HCT116 (cell line): ENCODE measurements around the gene UBE2D2. TPM values are rescaled to one million over a fixed set of nuclear protein-coding genes. Genes with fewer than 3 reads are reported as not detected.

Experiments used
- ATAC-seq: fragments of 200-7000 bp; cut with Tn5 transposase; 2 replicates; pipeline ENCODE4 v1.9.1; 2020; ENCODE audit warnings: mild to moderate bottlenecking, moderate library complexity
- BruUV-seq: library from RNA; stranded (reverse); fragments of 400-500 nt; replicated peaks from 2 replicates; lab custom pipeline; 2021; lab: Mats Ljungman, UMichigan
- CTCF ChIA-PET: fragments of 300-600 bp; sonication (Branson Sonifier 250); formaldehyde crosslinking; loops from one replicate; lab custom pipeline; 2021; ENCODE audit warnings: antibody characterized with exemption; lab: Charles Lee
- POLR2A ChIA-PET: fragments of 300-600, 350-600 bp; sonication (Branson Sonifier 250); formaldehyde crosslinking; loops from one replicate; lab custom pipeline; 2021; ENCODE audit warnings: antibody characterized with exemption; lab: Charles Lee
- RAD21 ChIA-PET, 2 experiments: fragments of 300-600 bp; sonication (Branson Sonifier 250); formaldehyde crosslinking; loops; one replicate each; lab custom pipeline; 2023; ENCODE audit warnings: low total read pairs in 2 of 2; ENCODE audit not compliant: uncharacterized antibody in 2 of 2, unreplicated experiment in 2 of 2, low non-redundant PET in 1 of 2; lab: Charles Lee
- DNase-seq: peaks from one replicate; pipeline ENCODE4 v3.0.0-alpha.2; 2010; ENCODE audit warnings: low read depth, low spot score
- H2AFZ ChIP-seq: fragments of 200-600 bp; shearing (Covaris generic), sonication (generic); 2 replicates; pipeline ENCODE4 v1.6.1; 2017; ENCODE audit warnings: low read depth, mixed run types, mixed read lengths, antibody characterized with exemption, low read length; ENCODE audit not compliant: poor library complexity, severe bottlenecking
- H3K27ac ChIP-seq: 2 replicates; pipeline ENCODE4 v1.5.1; 2012; ENCODE audit warnings: low read depth, low read length
- H3K27me3 ChIP-seq: fragments of 200-600 bp; sonication (generic); 2 replicates; pipeline ENCODE4 v1.6.1; 2016; ENCODE audit warnings: mixed run types, low read length, mixed read lengths; ENCODE audit not compliant: insufficient read depth
- H3K36me3 ChIP-seq, 2 experiments: fragments of 200-500 bp in 1 of 2; fragments of 200-600 bp in 1 of 2; sonication (Bioruptor generic) in 1 of 2; sonication (generic) in 1 of 2; 2 replicates each; pipeline versions ENCODE4 v1.5.1 to v1.6.1; 2014 to 2016; ENCODE audit warnings: low read length in 2 of 2, inconsistent platforms in 1 of 2, mixed read lengths in 1 of 2, mixed run types in 1 of 2; ENCODE audit not compliant: insufficient read depth in 2 of 2, control insufficient read depth in 1 of 2
- H3K4me1 ChIP-seq, 2 experiments: fragments of 200-600 bp in 1 of 2; sonication (generic) in 1 of 2; 2 replicates each; pipeline versions ENCODE4 v1.5.1 to v1.6.1; 2012 to 2017; ENCODE audit warnings: low read length in 2 of 2, inconsistent platforms in 1 of 2, mild to moderate bottlenecking in 1 of 2, mixed read lengths in 1 of 2, mixed run types in 1 of 2, moderate library complexity in 1 of 2; ENCODE audit not compliant: insufficient read depth in 2 of 2, control insufficient read depth in 1 of 2
- H3K4me2 ChIP-seq: fragments of 200-600 bp; sonication (generic); 2 replicates; pipeline ENCODE4 v1.6.1; 2017; ENCODE audit warnings: mixed run types, low read length, mixed read lengths
- H3K4me3 ChIP-seq, 2 experiments: fragments of 200-600 bp in 1 of 2; sonication (generic) in 1 of 2; replicated peaks in 1 of 2; 2 replicates each; pipeline ENCODE4 v1.5.1; 2011 to 2016; ENCODE audit warnings: low read length in 2 of 2, control low read depth in 1 of 2, low read depth in 1 of 2, mild to moderate bottlenecking in 1 of 2, mixed read lengths in 1 of 2, mixed run types in 1 of 2
- H3K79me2 ChIP-seq: fragments of 200-600 bp; sonication (generic); 2 replicates; pipeline ENCODE4 v1.6.1; 2017; ENCODE audit warnings: mild to moderate bottlenecking, mixed run types, low read length, moderate library complexity, mixed read lengths; ENCODE audit not compliant: insufficient read depth
- H3K9ac ChIP-seq: fragments of 200-600 bp; sonication (generic); 2 replicates; pipeline ENCODE4 v1.6.1; 2016; ENCODE audit warnings: low read length, mixed read lengths
- H3K9me2 ChIP-seq: fragments of 200-600 bp; sonication (generic), shearing (Covaris generic); 2 replicates; pipeline ENCODE4 v1.6.1; 2017; ENCODE audit warnings: mixed run types, mild to moderate bottlenecking, moderate library complexity; ENCODE audit not compliant: insufficient read depth
- H3K9me3 ChIP-seq, 2 experiments: fragments of 200-500 bp in 1 of 2; fragments of 200-600 bp in 1 of 2; sonication (Bioruptor generic) in 1 of 2; sonication (generic) in 1 of 2; 2 replicates each; pipeline ENCODE4 v1.6.1; 2014 to 2017; ENCODE audit warnings: low read length in 2 of 2, mixed read lengths in 2 of 2, inconsistent platforms in 1 of 2, low read depth in 1 of 2, mild to moderate bottlenecking in 1 of 2, mixed run types in 1 of 2, moderate library complexity in 1 of 2; ENCODE audit not compliant: control insufficient read depth in 1 of 2, insufficient read depth in 1 of 2
- H4K20me1 ChIP-seq: fragments of 200-600 bp; sonication (generic), shearing (Covaris generic); 2 replicates; pipeline ENCODE4 v1.6.1; 2017; ENCODE audit warnings: mixed run types, mild to moderate bottlenecking, moderate library complexity; ENCODE audit not compliant: insufficient read depth
- ATF3 ChIP-seq: IDR thresholded peaks from 2 replicates; pipeline ENCODE4 v1.6.1; 2012
- CTCF ChIP-seq, 3 experiments: fragments of 200-600 bp in 1 of 3; sonication (generic) in 1 of 3; IDR thresholded peaks in 2 of 3; conservative IDR thresholded peaks in 1 of 3; 2 replicates each; pipeline ENCODE4 v1.5.1; 2012 to 2017; ENCODE audit warnings: low read depth in 2 of 3, low read length in 2 of 3, antibody characterized with exemption in 1 of 3, borderline replicate concordance in 1 of 3, control low read depth in 1 of 3, mild to moderate bottlenecking in 1 of 3, mixed read lengths in 1 of 3, mixed run types in 1 of 3, moderate library complexity in 1 of 3; ENCODE audit not compliant: insufficient read depth in 1 of 3
- EGR1 ChIP-seq: IDR thresholded peaks from 2 replicates; pipeline ENCODE4 v1.6.1; 2012; ENCODE audit warnings: low read depth
- EZH2 ChIP-seq: fragments of 200-600 bp; sonication (generic); IDR thresholded peaks from 2 replicates; pipeline ENCODE4 v1.6.1; 2017; ENCODE audit warnings: antibody characterized with exemption, mixed run types
- POLR2A ChIP-seq: IDR thresholded peaks from 2 replicates; pipeline ENCODE4 v1.7.0; 2011; ENCODE audit warnings: borderline replicate concordance; ENCODE audit not compliant: insufficient read depth, insufficient read length; ENCODE audit errors: extremely low read depth
- SRF ChIP-seq: IDR thresholded peaks from 2 replicates; pipeline ENCODE4 v1.6.1; 2012; ENCODE audit warnings: low read depth
- TCF7L2 ChIP-seq: IDR thresholded peaks from 2 replicates; pipeline ENCODE4 v1.7.0; 2011; ENCODE audit warnings: borderline replicate concordance, inconsistent platforms; ENCODE audit not compliant: insufficient read depth, insufficient read length; ENCODE audit errors: extremely low read depth
- YY1 ChIP-seq: IDR thresholded peaks from 2 replicates; pipeline ENCODE4 v1.6.1; 2011; ENCODE audit warnings: low read length, low read depth, moderate library complexity, mild to moderate bottlenecking; ENCODE audit not compliant: insufficient replicate concordance; ENCODE audit errors: extremely low read depth
- intact Hi-C: fragments of 100-400 bp; cut with micrococcal nuclease; formaldehyde crosslinking; loops from 2 replicates; pipeline ENCODE4 v1.10.0; 2022
- total RNA-seq: library from RNA; stranded (reverse); gene quantifications from one replicate; pipeline ENCODE4 v1.2.1, GENCODE V29; 2021; ENCODE audit not compliant: unreplicated experiment

Gene UBE2D2
- total RNA-seq, 1 experiment from 2014 or later = 140 TPM

DNA sequence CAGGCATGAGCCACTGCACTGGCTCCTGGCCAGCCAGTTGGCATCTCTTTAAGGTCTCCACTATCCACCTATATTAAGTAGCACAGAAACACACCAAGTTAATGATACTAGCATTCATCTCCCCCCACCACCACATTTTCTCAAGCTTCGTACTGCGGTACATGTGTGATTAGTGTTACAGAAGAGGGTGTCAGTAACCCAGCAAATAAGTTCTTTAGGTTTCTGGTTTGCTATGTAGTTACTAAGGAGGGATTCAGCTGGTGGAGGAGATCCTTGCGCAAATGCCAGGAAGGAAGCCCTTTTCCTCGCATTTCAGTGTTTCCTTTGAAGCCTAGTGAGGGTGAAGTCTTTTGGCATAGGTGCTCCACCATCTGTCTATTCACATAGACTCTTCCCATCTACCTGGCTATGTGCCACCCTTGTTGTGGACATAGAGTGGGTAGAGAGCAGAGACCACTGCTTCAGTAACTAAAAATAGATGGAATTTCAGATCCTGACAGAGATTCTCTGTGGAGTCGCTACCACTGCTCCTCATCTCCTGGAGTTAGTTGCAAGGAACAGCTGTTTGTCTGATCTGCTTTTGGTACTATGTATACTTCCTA, 16.7 kb downstream of the UBE2D2 start:
- Histone ChIP-seq H3K27me3 (no peaks in the 10 kb centered on the region), H3K4me3 (no peak overlapping the region), H2AFZ (no peak overlapping the region), H3K9ac (no peak overlapping the region), H3K27ac (no peak overlapping the region), H3K79me2 (peaks cover 96% of the 10 kb centered on the region), H3K9me2 (no peaks in the 10 kb centered on the region), H4K20me1 (peaks cover 25% of the 10 kb centered on the region; the same call in 1 of the 2 replicates), H3K36me3 (no peaks in the 10 kb centered on the region; a peak in 1 of 4 replicates), H3K4me1 (peaks cover 12 to 28% of the 10 kb centered on the region in 2 experiments; a peak in 3 of 4 replicates), H3K9me3 (no peaks in the 10 kb centered on the region), H3K4me2 (no peak overlapping the region)
- no TSS peak for BruUV-seq
- ATAC-seq (no peak), DNase-seq (no peak)
- intact Hi-C loops = no loop called here
- CTCF ChIA-PET = no interaction called here
- no peak for TF ChIP-seq ATF3
- TF ChIP-seq CTCF (IDR thresholded peaks at IDR 0.05 in 2 of 3, conservative IDR thresholded peaks at IDR 0.05 in 1 of 3; ENCODE audit: borderline replicate concordance in 1 of 3, insufficient read depth in 1 of 3, low read depth in 2 of 3, low read length in 2 of 3) = no peak
- no peak for TF ChIP-seq TCF7L2
- no peak for TF ChIP-seq POLR2A
- TF ChIP-seq YY1 = no peak
- TF ChIP-seq EGR1 = no peak
- no peak for TF ChIP-seq EZH2
- no peak for TF ChIP-seq SRF
- RAD21 ChIA-PET = no interaction called here
- POLR2A ChIA-PET = no interaction called here
